SIG-M5 (cell line): ENCODE measurements around the gene RAB10.
A peak's percentile ranks its signal among the peaks of the same experiment; 100 is the strongest.
"Not testable (repeated sequence)": the region's sequence is repeated elsewhere in the genome, so short reads cannot be mapped to it uniquely, and the experiment has no call there.

Experiments
- DNase-seq: peaks from one replicate; lab custom pipeline; 2025; lab: John Stamatoyannopoulos, UW

Gene RAB10

GRCh38 chr2:26033818-26034636 lies at the start of gene RAB10:
Gene RAB10 (plus strand): TSS chr2:26034084. CDS start chr2:26034609, 525 bp downstream.
- peak; percentile 91 for DNase-seq

- no peak for DNase-seq
Measured at GRCh38 chr2:25988134-25988533, 45.8 kb upstream of the RAB10 start.

DNA sequence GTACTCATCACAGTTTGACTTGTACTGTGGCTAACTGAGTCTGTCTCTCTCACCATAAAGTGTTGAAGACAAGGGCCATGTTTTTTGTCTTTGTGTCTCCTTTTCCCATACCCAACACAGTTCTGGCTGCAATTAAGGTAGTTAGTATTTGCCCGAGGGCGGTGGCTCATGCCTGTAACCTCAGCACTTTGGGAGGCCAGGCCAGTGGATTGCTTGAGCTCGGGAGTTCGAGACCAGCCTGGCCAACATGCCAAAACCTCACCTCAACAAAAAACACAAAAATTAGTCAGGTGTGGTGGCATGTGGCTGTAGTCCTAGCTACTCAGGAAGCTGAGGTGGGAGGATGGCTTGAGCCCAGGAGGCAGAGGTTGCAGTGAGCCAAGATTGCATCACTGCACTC lies 44.7 kb upstream of the RAB10 start:
- DNase-seq: no peak

- no peak for DNase-seq
Measured at GRCh38 chr2:25991965-25992364, 41.9 kb upstream of the RAB10 start.

GRCh38 chr2:25992556-25992955 lies 41.3 kb upstream of the RAB10 start:
- DNase-seq: no peak

- no peak for DNase-seq
Measured at GRCh38 chr2:25993049-25993448, 40.8 kb upstream of the RAB10 start.

DNA sequence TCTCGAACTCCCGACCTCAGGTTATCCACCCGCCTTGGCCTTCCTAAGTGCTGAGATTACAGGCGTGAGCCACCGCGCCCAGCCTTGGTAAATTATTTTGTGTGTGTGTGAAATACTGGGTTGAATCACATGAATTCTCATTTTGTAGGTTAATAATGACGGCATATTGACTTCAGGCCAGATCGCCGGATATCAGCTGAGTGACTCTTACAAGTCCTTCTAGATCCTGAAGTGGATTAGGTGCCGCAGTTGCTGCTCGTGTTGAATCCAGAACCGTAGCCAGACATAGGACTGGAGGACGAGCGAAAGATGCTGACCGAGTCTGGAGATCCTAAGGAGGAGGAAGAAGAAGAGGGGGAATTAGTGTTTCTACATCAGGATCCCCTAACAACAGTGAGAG lies 39.4 kb upstream of the RAB10 start:
- no peak for DNase-seq

DNA sequence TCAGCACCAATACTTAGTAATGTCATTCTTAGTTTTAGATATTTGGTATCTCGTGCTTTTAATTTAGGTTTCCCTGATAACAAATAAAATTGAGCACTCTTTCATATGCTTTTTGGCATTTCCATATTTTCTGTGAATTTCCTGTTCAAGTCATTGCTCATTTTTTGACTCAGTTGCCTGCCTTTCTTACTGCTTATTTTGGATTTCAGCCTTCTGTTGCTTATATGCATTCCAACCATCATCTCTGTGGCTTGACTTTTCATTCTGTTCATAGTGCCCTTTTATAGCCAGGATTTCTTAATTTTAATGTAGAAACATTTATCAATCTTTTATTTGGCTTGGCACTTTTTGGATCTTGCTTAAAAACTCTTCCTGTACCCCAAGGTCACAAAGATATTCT lies 37.0 kb upstream of the RAB10 start:
- no peak for DNase-seq

DNA sequence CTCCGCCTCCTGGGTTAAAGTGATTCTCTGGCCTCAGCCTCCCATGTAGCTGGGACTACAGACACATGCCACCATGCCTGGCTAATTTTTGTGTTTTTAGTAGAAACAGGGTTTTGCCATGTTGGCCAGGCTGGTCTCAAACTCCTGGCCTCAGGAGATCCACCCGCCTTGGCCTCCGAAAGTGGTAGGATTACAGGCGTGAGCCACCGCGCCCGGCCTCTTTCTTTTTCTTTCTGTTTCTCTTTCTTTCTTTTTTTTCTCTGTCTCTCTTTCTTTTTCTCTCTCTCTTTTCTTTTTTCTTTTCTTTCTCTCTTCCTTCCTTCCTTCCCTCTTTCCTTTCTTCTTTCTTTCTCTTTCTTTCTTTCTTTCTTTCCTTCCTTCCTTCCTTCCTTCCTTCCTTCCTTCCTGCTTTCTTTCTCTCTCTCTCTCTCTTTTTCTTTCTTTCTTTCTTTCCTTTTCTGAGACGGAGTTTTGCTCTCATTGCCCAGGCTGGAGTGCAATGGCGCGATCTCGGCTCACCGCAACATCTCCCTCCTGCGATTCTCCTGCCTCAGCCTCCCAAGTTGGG lies 35.0 kb upstream of the RAB10 start:
- DNase-seq: not testable (repeated sequence)

GRCh38 chr2:25999406-25999805 lies 34.5 kb upstream of the RAB10 start:
- not testable (repeated sequence) for DNase-seq

- no peak for DNase-seq
Measured at GRCh38 chr2:26000561-26001082, 33.3 kb upstream of the RAB10 start.

DNA sequence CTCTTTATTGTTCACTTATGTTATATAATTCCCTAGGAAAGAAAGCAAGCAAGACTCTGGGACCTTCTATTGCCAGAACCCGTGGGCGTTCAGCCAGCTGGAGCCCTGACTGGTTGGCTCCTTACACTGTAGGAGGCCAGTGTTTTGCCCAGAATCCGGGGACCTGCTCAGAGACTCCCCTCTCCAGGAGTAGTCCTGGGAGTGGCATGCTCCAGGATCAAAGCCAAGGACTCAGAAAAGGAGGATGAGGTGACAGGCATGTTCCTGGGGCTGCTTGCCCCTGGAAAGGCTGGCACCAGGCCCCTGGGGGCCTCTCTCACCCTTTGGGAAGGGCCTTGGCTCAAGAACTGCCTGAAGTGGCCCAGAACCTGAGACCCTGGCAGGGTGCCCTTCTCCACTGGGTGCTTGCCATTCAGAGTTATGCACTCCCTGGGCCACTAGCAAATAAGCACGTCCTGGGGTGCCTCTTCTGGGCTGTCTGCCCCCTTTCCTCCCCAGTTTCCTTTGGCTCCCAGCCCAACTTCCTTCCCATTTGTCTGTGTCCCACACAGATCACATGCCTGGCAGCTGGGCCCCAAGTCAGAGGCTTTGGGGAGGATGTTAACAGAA lies 32.0 kb upstream of the RAB10 start:
- DNase-seq: no peak

- DNase-seq: no peak
Measured at GRCh38 chr2:26002632-26003310, 31.1 kb upstream of the RAB10 start.

GRCh38 chr2:26008095-26008494 lies 25.8 kb upstream of the RAB10 start:
- DNase-seq: no peak

GRCh38 chr2:26008851-26009566 lies 24.9 kb upstream of the RAB10 start:
- DNase-seq: peak; percentile 99

DNA sequence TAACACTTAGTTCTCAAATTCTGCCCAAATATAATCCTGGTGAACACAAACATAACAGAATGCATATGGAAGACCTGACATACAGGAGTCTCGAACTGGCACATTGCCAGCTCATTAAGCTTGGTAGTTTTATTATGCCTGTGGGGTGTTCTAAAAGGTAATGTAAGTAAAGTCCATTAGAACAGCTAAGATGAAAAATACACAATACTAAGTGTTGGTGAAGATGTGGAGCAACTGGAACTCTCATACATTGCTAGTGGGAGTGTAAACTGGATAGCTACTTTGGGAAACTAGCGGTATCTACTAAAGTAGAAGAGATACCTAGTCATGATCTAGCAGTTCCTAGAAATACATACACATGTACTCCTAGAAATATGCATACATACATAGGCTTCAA lies 24.3 kb upstream of the RAB10 start:
- no peak for DNase-seq

DNA sequence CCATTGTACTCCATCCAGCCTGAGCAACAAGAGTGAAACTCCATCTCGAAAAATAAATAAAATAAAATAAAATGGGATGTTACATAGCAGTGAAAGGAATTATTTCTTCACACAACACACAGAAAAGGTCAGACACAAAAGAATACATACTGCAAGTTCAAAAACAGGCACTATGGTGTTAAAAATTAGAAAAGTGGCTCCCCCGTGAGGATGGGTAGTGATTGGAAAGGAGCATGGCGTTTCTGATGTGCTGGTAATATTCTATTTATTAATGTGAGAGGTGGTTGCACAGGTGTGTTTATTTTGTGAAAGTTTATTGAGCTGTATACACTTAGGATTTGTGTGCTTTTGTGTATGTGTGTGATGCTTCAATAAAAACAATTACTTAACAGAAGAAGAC lies 22.9 kb upstream of the RAB10 start:
- no peak for DNase-seq

DNA sequence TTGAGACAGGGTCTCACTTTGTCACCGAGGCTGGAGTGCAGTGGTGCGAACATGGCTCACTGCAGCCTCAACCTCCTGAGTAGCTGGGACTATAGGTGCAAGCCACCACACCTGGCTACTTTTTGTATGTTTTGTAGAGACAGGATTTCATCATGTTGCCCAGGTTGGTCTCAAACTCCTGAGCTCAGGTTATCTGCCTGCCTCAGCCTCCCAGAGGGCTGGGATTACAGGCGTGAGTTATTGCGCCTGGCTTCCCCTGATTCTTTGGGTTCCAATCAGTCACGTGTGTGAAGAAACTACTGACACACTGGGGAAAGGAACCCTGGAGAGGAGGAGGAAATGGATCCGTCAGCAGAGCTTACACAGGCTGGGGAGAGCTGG lies 22.3 kb upstream of the RAB10 start:
- no peak for DNase-seq

- DNase-seq: no peak
Measured at GRCh38 chr2:26011990-26012856, 21.7 kb upstream of the RAB10 start.

- DNase-seq: no peak
Measured at GRCh38 chr2:26013668-26014067, 20.2 kb upstream of the RAB10 start.
